Hematopoietic multipotent progenitor cell (in vitro differentiated cells): Measurements from ENCODE around the gene RASAL1. TPM values are rescaled to one million over a fixed set of nuclear protein-coding genes. Genes with fewer than 3 reads are reported as not detected.
"Not testable (repeated sequence)": the region's sequence is repeated elsewhere in the genome, so short reads cannot be mapped to it uniquely, and the experiment has no call there.

Experiments
- DNase-seq, 3 donors: peaks; one replicate each; pipeline ENCODE4 v3.0.0-alpha.2; 2011 to 2015; ENCODE audit warnings: low read depth in 2 of 3, low spot score in 2 of 3
- total RNA-seq: library from RNA; depleted of rRNA; stranded (reverse); fragments of >200 nt; gene quantifications from one replicate; pipeline ENCODE4 v1.2.3, GENCODE V29; 2012

RASAL1 gene
- total RNA-seq, 1 donor = 0.27 TPM

- DNase-seq = no peak
Observed at GRCh38 chr12:113142886-113143332, 7.3 kb upstream of the RASAL1 start.

- DNase-seq = peak in 2 of 3 donors; percentile 59 to 79
Observed at GRCh38 chr12:113142173-113142885, 6.8 kb upstream of the RASAL1 start.

- not testable (repeated sequence) for DNase-seq
Observed at GRCh38 chr12:113141716-113142115, 6.2 kb upstream of the RASAL1 start.

- no peak for DNase-seq
Observed at GRCh38 chr12:113140706-113141105, 5.1 kb upstream of the RASAL1 start.

- no peak for DNase-seq
Observed at GRCh38 chr12:113138826-113139225, 3.3 kb upstream of the RASAL1 start.

- no peak for DNase-seq
Observed at GRCh38 chr12:113137861-113138783, 2.6 kb upstream of the RASAL1 start.

GRCh38 chr12:113136990-113137511 is 1.5 kb upstream of the RASAL1 start:
- DNase-seq = no peak

GRCh38 chr12:113136128-113136989 is 798 bp upstream of the RASAL1 start:
- peak in 2 of 3 donors; percentile 65 to 85 for DNase-seq

GRCh38 chr12:113134521-113134951 is 1.0 kb downstream of the RASAL1 start:
- DNase-seq = peak in 1 of 3 donors; percentile 15

GRCh38 chr12:113134071-113134470 is 1.5 kb downstream of the RASAL1 start:
- no peak for DNase-seq

GRCh38 chr12:113133666-113134065 is 1.9 kb downstream of the RASAL1 start:
- DNase-seq = no peak

GRCh38 chr12:113133036-113133435 is 2.5 kb downstream of the RASAL1 start:
- no peak for DNase-seq

- peak in 1 of 3 donors; percentile 30 for DNase-seq
Observed at GRCh38 chr12:113131556-113131955, 4.0 kb downstream of the RASAL1 start.

GRCh38 chr12:113130457-113131135 is 5.0 kb downstream of the RASAL1 start:
- peak in 1 of 3 donors; percentile 31 for DNase-seq

- no peak for DNase-seq
Observed at GRCh38 chr12:113129664-113130456, 5.7 kb downstream of the RASAL1 start.

GRCh38 chr12:113128802-113129663 is 6.5 kb downstream of the RASAL1 start:
- peak in 1 of 3 donors; percentile 40 for DNase-seq

GRCh38 chr12:113127791-113128199 is 7.8 kb downstream of the RASAL1 start:
- no peak for DNase-seq
